Thoracic aorta (tissue), 2 donors: ENCODE results near the gene AP3M1. TPM values are rescaled to one million over a fixed set of nuclear protein-coding genes. Genes with fewer than 3 reads are reported as not detected.

ENCODE experiments used
- ATAC-seq: fragments of 150-250 bp; one replicate; pipeline ENCODE4 v1.8.0; 2017; ENCODE audit warnings: low read depth; ENCODE audit not compliant: insufficient number of reproducible peaks, low FRiP score
- DNase-seq: peaks from one replicate; pipeline ENCODE4 v3.0.0-alpha.2; 2020; ENCODE audit warnings: low spot score
- H3K27ac ChIP-seq, 2 donors: fragments of 200-600 bp; sonication (generic); 1 replicate in 1 of 2; 2 replicates in 1 of 2; pipeline ENCODE4 v1.5.1; 2016; ENCODE audit warnings: mild to moderate bottlenecking in 2 of 2, moderate library complexity in 2 of 2
- H3K27me3 ChIP-seq: fragments of 200-600 bp; sonication (generic); replicated peaks from 2 replicates; pipeline ENCODE4 v1.6.0; 2016; ENCODE audit warnings: mild to moderate bottlenecking; ENCODE audit not compliant: insufficient read depth
- H3K36me3 ChIP-seq: fragments of 200-600 bp; sonication (generic); one replicate; pipeline ENCODE4 v1.5.1; 2016
- H3K4me1 ChIP-seq, 2 donors: fragments of 200-600 bp; sonication (generic); 1 replicate in 1 of 2; 2 replicates in 1 of 2; pipeline versions ENCODE4 v1.5.1 to v1.6.0; 2016; ENCODE audit warnings: low read depth in 2 of 2, mild to moderate bottlenecking in 1 of 2; ENCODE audit not compliant: control insufficient read depth in 1 of 2
- H3K4me3 ChIP-seq: fragments of 200-600 bp; sonication (generic); 2 replicates; pipeline ENCODE4 v1.5.1; 2016; ENCODE audit warnings: mild to moderate bottlenecking
- H3K9me3 ChIP-seq: fragments of 200-600 bp; sonication (generic); 2 replicates; pipeline ENCODE4 v1.5.1; 2016
- CTCF ChIP-seq: fragments of 200-600 bp; sonication (generic); IDR thresholded peaks from one replicate; pipeline ENCODE4 v1.5.1; 2019; ENCODE audit warnings: antibody characterized with exemption
- total RNA-seq, 2 donors: library from RNA; depleted of rRNA; stranded (reverse); fragments of >200 nt; gene quantifications; one replicate each; pipeline versions ENCODE4 v1.1.0 to v1.2.3, GENCODE V29; 2016

Gene AP3M1
- total RNA-seq, 2 donors from 2014 or later = 22.7 to 29.3 TPM

GRCh38 chr10:74083304-74083703, 67.3 kb downstream of the AP3M1 start:
- ATAC-seq = no peak
- H3K9me3 ChIP-seq = no peaks in the 10 kb centered on the region
- H3K27me3 ChIP-seq = no peaks in the 10 kb centered on the region
- peaks cover 18% of the 10 kb centered on the region for H3K36me3 ChIP-seq
- no peak for TF ChIP-seq CTCF
- no peak overlapping the region for H3K27ac ChIP-seq
- H3K4me3 ChIP-seq = no peak overlapping the region
- no peak for DNase-seq
- H3K4me1 ChIP-seq = peaks cover 26 to 38% of the 10 kb centered on the region in 2 donors

- Histone ChIP-seq H3K27ac (no peak overlapping the region), H3K27me3 (no peaks in the 10 kb centered on the region), H3K36me3 (peaks cover 18% of the 10 kb centered on the region), H3K9me3 (no peaks in the 10 kb centered on the region), H3K4me1 (peaks cover 30 to 49% of the 10 kb centered on the region in 2 donors), H3K4me3 (no peak overlapping the region)
- DNase-seq = no peak
- no peak for TF ChIP-seq CTCF
- no peak for ATAC-seq
Measured at GRCh38 chr10:74081941-74082718, 68.5 kb downstream of the AP3M1 start.

GRCh38 chr10:74081192-74081803, 69.3 kb downstream of the AP3M1 start:
- Histone ChIP-seq H3K9me3 (no peaks in the 10 kb centered on the region), H3K27ac (no peak overlapping the region), H3K36me3 (peaks cover 14% of the 10 kb centered on the region), H3K27me3 (no peaks in the 10 kb centered on the region), H3K4me3 (no peak overlapping the region), H3K4me1 (peaks cover 31 to 58% of the 10 kb centered on the region in 2 donors)
- no peak for DNase-seq
- ATAC-seq = no peak
- TF ChIP-seq CTCF = peak; percentile 64

- H3K27ac ChIP-seq = peak overlapping the region; percentile 1 to 7
Measured at GRCh38 chr10:74079936-74080590, 70.6 kb downstream of the AP3M1 start.

More at GRCh38 chr10:74079936-74080590, 70.6 kb downstream of the AP3M1 start:
- Histone ChIP-seq H3K9me3 (no peaks in the 10 kb centered on the region), H3K36me3 (peaks cover 13% of the 10 kb centered on the region), H3K27me3 (no peaks in the 10 kb centered on the region), H3K4me1 (peaks cover 36 to 68% of the 10 kb centered on the region in 2 donors), H3K4me3 (no peak overlapping the region)
- ATAC-seq (no peak), DNase-seq (no peak)
- no peak for TF ChIP-seq CTCF
